GM12865 (cell line): ENCODE data around the gene TACSTD2.

Experiments
- DNase-seq: peaks from one replicate; pipeline ENCODE4 v3.0.0; 2010; ENCODE audit warnings: low read depth
- H3K4me3 ChIP-seq: 2 replicates; pipeline ENCODE4 v1.5.1; 2011; ENCODE audit warnings: mild to moderate bottlenecking, low read depth, low read length, control low read depth
- TF ChIP-seq, protein P1 (sequence below): IDR thresholded peaks from 2 replicates; pipeline ENCODE4 v1.5.1; 2011; ENCODE audit warnings: low read length, control low read depth, low read depth, inconsistent platforms; ENCODE audit not compliant: insufficient read depth; ENCODE audit errors: missing control alignments

TACSTD2 gene

DNA sequence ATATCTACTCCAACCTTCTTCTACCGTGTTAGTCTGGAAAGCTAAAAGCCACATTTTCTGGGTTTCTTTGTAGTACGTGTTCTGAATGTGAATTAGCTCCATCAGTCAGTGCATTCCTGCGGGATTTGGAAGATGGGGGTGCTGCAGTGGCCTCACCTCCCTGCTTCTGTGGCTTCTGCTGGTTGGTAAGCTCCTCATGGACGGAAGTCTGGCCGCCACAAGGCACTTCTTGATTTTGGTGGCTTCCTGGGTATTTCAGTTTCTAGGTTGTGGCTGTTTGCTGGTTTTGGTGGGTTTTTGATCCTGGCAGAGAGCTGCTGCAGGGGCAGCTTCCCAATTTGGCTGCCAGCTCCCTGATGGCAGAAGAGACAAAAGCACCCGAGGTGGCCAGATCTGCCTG, 20.9 kb upstream of the TACSTD2 start:
- TF ChIP-seq, protein P1, sequence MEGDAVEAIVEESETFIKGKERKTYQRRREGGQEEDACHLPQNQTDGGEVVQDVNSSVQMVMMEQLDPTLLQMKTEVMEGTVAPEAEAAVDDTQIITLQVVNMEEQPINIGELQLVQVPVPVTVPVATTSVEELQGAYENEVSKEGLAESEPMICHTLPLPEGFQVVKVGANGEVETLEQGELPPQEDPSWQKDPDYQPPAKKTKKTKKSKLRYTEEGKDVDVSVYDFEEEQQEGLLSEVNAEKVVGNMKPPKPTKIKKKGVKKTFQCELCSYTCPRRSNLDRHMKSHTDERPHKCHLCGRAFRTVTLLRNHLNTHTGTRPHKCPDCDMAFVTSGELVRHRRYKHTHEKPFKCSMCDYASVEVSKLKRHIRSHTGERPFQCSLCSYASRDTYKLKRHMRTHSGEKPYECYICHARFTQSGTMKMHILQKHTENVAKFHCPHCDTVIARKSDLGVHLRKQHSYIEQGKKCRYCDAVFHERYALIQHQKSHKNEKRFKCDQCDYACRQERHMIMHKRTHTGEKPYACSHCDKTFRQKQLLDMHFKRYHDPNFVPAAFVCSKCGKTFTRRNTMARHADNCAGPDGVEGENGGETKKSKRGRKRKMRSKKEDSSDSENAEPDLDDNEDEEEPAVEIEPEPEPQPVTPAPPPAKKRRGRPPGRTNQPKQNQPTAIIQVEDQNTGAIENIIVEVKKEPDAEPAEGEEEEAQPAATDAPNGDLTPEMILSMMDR, result no peak
- no peak for DNase-seq
- H3K4me3 ChIP-seq, result no peak overlapping the region

DNA sequence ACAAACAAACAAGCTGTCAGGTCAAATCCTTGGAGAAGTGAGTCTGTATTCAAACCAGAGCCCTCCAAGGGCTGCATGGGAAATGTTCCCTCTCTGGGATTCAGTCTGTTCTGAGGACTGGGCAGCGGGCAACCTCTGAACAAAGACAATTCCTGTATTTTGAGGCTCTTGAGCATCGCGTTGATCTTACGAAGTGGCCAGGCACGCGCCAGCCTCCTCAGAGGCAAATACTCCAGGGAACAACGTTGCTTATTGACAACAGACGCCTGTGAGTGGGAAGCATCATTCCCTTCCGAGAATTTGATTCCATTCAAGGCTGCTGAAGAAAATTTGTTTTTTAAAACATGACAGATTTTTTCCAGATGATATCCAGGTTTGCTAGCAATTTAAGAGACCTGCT, 20.0 kb upstream of the TACSTD2 start:
- H3K4me3 ChIP-seq, result no peak overlapping the region
- TF ChIP-seq, protein P1, result no peak
- DNase-seq, result no peak

DNA sequence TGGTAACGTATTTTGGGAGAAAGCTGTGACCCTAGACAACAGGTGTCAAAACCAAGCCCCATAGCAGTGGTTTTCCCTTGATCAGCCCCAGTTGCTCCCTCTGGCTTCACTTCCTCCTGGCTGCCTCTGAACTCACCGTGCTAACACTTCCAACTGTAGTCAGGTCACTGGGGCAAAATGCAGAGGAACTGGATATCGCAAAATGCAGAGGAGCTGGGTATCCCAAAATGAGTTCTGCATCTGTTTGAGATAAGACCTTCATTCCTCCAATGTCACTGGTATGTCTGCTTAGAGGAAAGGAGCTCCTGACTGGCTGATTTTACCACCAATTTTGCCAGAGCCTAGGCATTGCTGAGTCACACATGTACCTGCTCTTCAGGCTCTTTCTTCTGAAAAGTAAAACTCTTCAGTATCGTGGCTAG, 19.6 kb upstream of the TACSTD2 start:
- no peak for DNase-seq

DNA sequence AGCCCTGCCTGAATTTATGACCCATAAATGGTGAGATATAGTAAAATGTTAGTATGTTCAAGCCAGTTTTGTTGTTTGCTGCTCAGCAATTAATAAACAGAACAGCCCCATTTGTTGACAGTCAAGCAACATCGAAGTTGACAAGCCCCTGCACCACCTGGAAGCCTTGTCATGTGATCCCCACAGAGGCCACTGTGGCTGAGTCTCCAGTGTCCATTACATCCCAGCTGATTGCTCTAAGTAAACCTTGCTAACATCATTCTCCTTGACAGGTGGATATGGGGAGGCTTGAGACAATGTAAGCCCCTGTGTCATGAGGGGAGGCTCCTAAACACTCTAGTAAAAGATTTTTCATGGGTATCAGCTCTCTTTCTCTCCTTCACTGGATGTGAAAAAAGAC, 17.5 kb upstream of the TACSTD2 start:
- no peak for DNase-seq
- TF ChIP-seq, protein P1, result no peak
- H3K4me3 ChIP-seq, result no peak overlapping the region

More for the DNA sequence above, 19.6 kb upstream of the TACSTD2 start:
- H3K4me3 ChIP-seq, result no peak overlapping the region
- TF ChIP-seq, protein P1, result no peak

DNA sequence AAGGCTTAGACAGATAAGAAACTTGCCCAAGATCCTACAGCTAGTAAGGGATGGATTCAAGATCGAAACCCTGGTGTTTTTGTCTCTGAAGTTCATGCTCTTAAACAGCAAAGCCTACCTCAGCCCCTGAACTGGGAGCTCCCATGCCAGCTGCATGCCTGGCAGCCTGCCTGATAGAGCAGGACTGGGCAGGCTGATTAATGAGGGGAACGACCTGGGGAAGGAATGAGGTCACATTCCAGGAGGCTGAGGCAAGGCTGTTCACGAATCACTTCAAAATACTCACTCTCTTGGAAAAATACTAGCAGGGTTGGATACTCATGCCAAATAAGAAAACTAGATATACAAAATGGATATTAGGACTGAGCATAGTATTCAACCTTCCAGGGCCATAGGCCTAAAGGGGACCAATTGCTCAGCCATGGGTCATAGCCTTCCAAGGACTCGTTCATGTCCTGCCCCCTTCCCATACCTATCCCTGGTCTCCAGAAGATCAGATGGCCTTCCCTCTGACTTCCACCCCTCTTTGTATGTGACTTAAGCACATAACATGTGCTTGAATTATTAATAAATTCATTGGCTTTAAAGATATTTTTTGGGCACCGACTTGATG, 15.6 kb upstream of the TACSTD2 start:
- no peak for DNase-seq
- H3K4me3 ChIP-seq, result no peak overlapping the region
- TF ChIP-seq, protein P1, result no peak

DNA sequence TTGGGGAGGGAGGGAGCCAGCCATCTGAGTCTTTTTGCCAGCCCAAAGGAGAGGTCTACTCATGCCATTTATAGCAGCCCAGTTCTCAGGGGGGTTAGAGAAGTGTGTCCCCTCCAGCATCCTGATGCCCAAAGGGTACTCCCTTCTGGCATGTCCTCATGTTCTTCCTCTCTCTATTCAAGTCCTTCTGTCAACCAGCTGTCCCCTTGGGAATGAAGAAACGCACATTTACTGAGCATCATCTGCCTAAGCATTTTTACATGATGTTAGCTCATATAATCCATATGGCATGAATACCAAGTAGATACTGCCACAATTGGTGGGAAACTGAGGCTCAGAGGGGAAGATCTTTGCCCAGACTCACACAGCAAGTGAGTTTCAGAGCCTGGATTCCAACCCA, 14.8 kb upstream of the TACSTD2 start:
- no peak overlapping the region for H3K4me3 ChIP-seq
- TF ChIP-seq, protein P1, result no peak
- DNase-seq, result no peak

DNA sequence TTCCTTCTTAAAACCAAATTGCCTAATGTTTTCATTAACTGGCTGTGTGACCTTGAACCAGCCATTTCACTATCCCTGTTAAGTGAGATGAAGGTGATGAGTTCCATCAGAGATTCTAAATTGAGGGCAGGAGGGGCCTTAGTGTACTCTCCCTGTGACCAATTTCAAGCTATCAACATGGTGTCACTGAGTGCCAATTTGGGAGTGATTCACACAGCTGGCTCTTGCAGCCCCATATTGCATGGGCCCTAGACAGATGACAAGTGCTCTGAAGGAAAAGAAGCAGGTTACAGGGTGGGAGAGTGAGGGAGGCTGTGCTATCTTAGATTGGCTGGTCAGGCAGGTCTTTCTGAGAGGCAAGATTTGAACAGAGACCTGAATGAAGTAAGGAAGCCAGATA, 13.0 kb upstream of the TACSTD2 start:
- DNase-seq, result no peak
- no peak overlapping the region for H3K4me3 ChIP-seq
- TF ChIP-seq, protein P1, result no peak
